Fibroblast of skin of left biceps (primary cell): ENCODE measurements around the gene RGL3.
A peak's percentile ranks its signal among the peaks of the same experiment; 100 is the strongest.
"Not testable (repeated sequence)": the region's sequence is repeated elsewhere in the genome, so short reads cannot be mapped to it uniquely, and the experiment has no call there.

Experiments
- DNase-seq, 2 experiments: peaks; one replicate each; pipeline ENCODE4 v3.0.0-alpha.2; 2013; ENCODE audit warnings: low read depth in 2 of 2

Gene RGL3

DNA sequence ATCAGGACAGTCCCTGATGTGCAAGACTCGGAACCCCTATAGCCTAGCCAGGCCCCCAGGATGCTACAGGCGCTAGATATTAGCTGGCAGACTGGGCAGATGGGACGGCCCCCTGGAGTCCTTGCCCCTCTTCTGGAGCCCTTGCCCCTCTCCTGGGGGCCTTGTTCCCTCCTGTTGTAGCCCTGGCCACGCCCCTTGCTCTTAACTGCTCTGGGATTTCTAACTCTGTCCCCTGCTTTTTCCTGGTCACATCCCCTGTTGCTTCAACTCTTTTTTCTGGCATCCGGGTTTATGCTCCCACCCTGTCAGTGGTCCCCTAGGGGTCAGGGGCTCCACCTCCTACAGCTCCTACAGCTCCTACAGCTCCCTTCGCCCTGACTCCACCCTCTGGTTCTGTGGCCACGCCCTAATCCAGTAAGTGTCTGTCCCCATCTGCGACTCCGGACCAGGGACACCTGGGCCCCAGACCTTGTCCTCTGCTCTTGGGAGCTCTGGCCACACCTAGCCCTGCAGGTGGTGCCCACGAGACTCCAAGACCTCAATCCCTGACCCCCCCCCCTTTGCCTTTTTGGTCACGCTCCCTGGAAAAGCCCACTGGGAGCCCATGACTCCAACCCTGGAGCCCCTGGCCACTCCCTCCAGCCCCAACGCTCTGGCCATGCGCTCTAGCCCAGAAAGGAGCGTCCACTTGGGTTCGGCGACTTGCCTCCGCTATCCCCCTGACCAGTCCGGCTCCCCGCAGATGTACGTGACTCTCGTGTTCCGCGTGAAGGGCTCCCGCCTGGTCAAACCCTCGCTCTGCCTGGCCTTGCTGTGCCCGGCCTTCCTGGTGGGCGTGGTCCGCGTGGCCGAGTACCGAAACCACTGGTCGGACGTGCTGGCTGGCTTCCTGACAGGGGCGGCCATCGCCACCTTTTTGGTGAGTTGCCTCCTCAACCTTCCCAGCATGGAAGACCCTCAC, 57.1 kb downstream of the RGL3 start:
- no peak for DNase-seq

DNA sequence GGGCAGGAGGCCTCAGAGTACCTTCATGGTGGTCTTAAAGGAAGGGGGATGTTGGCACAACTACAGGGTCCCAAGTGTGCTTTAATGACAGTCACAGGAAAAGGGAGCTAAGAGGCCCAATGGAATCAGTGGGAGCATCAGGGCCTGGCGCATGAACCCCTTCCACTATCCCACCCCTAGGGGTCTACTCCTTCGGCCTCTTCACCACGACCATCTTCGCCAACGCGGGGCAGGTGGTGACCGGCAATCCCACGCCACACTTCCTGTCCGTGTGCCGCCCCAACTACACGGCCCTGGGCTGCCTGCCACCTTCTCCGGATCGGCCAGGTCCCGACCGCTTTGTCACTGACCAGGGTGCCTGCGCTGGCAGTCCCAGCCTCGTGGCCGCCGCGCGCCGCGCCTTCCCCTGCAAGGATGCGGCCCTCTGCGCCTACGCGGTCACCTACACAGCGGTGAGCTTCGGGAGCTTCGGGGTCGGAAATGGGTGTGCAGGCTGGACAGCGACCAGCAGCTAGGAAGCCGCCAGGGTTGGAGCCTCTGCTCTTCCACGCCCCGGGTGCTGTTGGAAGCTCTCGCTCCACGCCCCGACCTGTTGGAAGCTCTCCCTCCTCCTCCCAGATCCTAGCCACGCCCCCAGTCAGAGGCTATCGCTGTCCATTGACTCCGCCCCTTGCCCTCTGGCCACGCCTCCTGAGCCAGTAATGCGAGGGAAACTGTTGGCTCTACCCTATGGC, 57.9 kb downstream of the RGL3 start:
- no peak for DNase-seq

DNA sequence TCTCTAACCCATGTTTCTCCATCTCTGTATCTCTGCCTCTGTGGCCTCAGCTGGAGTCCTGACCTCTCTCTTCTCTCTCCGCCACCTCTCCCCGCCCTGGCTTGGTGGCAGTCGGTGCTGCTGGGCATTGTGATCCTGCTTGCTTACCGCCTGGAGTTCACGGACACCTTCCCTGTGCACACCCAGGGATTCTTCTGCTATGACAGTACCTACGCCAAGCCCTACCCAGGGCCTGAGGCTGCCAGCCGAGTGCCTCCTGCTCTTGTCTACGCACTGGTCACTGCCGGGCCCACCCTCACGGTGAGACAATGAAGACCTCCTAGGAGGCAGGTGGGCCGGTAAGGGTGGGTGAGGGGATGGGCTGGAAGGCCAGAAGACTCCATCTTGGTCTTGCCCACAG, 59.7 kb downstream of the RGL3 start:
- DNase-seq = no peak

DNA sequence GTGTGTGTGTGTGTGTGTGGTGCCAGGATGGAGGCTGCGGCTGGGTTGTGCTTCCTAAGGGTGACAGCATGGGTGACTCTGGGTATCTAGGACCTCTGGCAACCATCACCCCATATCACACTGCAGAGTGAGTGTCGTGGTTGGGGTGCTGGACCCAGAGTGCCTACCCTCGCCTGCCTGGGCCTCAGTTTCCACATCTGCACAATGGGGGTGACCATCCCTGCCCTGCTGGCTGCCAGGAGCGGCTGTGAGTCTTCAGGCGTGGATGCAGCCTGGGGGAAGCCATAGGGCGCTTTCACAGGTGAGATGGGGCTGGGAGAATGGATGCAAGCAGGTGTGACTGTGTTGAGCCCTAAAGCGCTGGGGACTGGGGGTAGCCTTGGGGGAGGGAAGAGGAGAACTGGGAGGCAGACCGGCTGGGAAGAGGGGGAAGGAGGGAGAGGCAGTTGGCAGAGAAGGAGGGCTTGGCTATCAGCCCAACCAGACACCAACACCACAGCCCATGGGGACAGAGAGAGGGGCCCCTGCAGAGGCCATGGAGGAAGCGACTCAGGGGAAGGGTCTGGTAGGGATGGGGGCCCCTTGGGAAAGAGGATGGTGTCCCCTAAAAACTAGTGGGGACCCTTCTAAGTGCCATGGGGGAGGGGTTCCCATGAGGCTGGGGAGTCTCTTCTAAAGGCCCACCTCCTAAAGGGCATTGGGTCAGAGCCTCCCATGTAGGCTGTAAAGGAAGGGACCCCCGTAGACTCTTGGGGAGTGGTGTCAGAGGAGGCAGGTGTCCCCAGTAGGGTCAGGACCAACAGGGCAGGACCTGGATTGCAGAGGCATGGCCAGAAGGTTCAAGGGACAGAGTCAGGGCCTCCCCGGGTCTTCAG, 62.2 kb downstream of the RGL3 start:
- no peak for DNase-seq

DNA sequence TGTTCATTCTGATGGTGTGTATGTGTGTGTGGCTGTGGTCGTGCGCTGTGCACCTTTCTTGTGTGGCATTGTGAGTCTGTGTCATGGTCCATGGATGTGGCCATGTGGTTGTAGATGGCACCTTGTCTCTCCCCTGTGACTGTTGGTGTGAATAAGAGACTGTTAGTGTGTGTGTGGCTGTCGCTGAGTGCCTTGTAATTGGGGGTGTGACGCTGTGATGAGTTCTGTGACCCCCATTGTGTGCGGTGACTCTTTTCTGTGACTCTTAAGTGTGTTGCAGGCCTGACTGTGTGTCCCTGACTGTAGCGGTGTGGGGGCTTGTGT, 63.1 kb downstream of the RGL3 start:
- no peak for DNase-seq

DNA sequence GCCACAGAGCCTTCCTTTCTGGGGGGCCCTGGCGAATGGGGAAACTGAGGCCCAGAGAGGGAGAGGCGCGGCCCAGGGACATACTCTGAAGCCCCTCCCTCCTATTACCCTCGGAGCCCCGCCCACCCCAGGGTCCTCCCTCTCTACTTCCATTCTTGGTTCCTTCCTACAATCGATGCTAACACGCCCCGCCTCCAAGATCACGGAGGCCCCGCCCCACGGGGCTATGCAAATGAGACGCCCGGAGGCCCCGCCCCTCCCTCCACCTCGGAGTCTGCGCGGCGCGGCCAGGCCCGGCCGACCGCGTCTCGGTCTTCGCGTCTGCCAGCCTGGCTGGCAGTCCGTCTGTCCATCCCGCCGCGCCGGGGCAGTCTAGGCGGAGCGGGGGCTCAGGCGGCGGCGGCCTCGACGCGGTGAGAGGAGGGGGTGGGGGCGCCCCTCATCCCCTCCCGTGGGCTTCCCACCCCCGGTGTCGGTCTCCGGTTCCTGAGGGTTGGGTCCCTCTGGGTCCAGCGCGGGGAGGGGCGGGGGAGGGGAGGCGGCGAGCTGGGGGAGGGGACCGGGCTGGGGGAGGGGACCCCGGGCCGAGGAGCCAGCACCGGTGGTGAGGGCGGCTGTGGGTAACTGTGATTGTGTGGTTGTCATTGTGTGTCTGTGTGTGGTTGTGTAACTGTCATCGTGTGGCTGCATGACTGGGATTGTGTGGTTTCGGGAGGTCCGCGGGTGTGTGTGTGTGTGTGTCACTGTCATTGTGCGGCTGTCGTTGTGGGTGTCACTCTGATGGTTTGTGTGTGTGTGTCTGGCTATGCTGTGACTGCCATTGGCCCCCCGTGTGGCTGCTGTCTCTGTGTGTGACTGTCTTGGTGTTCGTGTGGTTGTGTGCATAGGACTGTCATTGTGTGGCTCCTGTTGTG, 63.7 kb downstream of the RGL3 start, which contains the start of gene PLPPR2:
Gene PLPPR2 (plus strand): TSS at position 273 of the 914 bp plus-strand sequence. CDS start 2,242 bp downstream, outside the sequence.
- peak; percentile 68 to 72 for DNase-seq

DNA sequence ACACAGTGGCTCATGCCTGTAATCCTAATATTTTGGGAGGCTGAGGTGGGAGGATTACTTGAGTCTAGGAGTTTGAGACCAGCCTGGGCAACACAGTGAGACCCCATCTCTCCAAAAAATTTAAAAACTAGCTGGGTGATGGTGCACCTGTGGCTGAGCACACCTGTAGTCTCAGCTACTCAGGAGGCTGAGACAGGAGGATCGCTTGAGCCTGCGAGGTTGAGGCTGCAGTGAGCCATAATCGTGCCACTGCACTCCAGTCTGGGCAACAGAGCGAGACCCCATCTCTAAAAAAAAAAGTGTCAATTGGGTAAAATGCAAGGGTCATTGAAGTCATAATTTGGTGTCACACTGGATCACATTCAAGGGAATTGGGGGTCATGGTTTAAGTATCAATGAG, 65.0 kb downstream of the RGL3 start:
- DNase-seq = not testable (repeated sequence)

DNA sequence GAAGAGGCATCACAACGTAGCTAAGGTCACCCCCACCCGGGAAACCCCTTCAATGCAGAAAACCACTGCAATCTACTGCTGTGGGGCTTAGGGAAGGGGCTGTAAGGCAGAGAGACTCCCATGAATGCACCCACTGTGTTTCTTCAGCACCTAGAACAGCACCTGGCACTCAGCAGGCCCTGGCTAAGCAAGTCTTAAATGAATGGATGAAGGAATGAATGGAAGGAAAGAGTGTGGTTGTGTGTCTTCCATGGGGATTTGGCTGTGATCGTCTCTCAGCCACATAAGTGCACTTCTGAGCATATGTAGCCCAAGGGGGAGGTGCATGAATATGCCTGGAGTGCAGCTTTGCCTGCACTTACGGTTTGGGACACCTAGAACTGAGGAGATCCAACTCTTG, 69.9 kb downstream of the RGL3 start:
- DNase-seq = no peak

DNA sequence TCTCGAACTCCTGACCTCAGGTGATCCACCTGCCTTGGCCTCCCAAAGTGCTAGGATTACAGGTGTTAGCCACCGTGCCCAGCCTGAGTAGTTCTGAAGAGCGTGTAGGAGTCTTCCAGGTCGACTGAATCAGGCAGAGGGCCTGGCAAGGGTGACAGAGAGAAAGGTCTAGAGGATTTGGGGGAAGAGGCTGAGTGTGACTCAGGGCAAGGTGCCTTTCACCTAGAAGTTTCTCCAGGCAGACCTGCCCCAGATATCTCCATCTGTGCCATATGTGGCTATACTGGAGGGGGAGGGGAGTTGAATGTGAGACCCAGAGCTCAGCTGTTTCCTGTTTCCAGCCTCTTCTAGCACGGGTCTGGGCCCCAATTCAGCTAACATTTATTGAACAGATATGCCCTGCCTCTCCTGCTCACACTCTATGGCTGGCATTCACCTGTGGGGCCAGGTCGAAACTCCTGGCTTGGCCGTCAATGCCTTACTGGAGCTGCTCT, 71.5 kb downstream of the RGL3 start:
- no peak for DNase-seq

DNA sequence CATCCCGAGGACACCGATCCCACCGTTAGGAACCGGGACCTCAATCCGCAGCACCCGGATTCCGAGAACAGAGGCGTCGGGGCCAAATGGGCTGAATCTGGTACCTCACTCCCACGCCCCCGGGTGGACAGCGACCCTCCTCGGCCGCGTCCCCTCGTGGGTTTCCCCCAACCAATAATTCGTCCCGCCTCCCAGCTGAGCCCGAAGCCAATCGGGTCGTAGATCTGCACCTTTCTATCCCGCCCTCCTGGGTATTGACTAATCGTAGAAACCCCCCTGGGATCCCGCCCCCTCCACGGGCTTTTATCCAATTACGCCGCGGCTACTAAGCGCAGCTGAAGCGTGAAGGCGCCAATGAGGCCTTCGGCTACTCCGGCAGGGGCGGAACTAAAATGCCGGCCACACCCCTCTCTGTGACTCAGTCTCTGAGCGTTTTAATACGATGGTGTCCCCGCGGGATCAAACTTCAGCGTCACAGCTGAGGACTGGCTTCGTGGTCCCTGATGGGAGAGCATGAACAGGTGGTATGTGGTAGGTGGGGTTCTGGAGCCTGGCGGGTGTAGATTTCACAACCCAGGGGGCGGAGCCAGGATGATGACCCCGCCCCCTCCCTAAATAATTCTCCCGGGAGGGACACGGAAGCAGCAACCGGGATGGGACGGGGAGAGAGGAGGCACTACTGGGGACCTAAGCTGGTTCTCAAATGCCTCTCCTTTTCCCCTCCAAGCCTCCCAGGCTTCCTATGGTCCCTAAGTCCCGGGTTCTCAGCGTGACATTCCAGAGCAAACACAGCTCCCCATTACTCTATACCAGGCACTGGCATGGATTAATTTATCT, 72.8 kb downstream of the RGL3 start, which contains the start of the genes CCDC159 and TMEM205:
Gene CCDC159 (plus strand): TSS at position 416 of the 837 bp plus-strand sequence. CDS start 88 bp downstream, at position 504.
Gene TMEM205 (minus strand): TSS at position 165 of the 837 bp plus-strand sequence. CDS start 649 bp downstream, outside the sequence.
- DNase-seq = peak; percentile 98

DNA sequence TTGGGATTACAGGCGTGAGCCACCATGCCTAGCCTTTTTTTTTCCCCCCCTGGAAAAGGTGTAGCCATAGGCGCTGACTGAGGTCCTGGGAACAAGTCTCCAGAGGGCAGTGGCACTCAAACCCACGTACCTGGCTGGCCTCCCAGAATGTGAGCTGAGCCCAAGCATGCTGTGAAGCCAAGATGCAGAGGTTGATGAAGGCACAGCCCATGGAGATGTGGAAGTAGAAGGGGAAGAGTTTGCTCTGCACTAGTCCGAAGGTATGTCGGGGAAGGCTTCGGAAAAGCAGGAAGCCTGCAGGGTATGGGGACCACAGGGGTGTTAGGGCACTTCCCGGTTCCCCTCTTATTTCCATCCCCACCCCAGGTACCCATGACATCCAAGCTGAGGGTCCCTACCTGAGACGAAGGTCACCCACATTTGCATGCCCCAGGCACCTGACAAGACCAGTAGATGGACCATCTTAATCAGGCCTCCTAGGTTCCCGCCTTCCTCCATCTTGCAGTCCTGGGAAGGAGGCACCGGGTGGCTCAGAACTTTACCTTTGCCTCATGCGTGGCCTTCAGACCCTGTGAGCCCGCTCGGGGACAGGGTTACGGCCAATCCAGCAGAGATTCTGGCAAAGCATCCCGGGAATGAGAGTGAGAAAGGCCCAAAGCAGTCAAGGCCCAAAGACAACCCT, 73.9 kb downstream of the RGL3 start:
- no peak for DNase-seq
